ENCODE measurements around the gene GLI1.
"Not testable (repeated sequence)": the region's sequence is repeated elsewhere in the genome, so short reads cannot be mapped to it uniquely, and the experiment has no call there.

Gene GLI1

GRCh38 chr12:57476993-57477709 lies 17.6 kb downstream of the GLI1 start:
- DNase-seq = no peak

GRCh38 chr12:57477710-57478681 lies 18.4 kb downstream of the GLI1 start:
- peak; percentile 82 for DNase-seq

GRCh38 chr12:57479043-57479375 lies 19.4 kb downstream of the GLI1 start:
- DNase-seq = no peak

GRCh38 chr12:57479376-57480115 lies 20.0 kb downstream of the GLI1 start, which contains the start of gene ARHGAP9:
ARHGAP9 (minus strand) TSS chr12:57479866; CDS start chr12:57479406, 460 bp downstream.
- peak; percentile 65 for DNase-seq

DNA sequence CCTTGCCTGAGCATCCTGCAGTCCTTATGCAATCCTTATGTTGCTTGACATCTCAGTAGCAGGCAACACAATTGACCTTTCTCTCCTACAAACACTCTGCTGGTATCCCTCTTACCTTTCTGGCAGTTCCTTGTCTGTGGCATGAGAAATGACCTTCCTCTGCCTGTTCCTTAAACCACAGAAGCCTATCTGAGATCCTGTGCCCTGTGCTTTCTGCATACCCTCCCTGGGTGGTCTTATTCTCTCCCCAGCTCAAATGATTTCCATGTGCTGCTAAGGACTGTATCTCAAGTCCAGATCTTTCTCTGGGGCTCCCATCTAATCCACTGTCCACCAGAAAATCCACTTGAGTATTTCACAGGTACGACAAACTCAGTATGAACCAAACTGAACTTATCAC lies 22.1 kb downstream of the GLI1 start:
- DNase-seq = no peak

- DNase-seq = no peak
These were observed 23.9 kb downstream of the GLI1 start for GRCh38 chr12:57483466-57483865.

- no peak for DNase-seq
These were observed 26.1 kb downstream of the GLI1 start for GRCh38 chr12:57485695-57486094.

DNA sequence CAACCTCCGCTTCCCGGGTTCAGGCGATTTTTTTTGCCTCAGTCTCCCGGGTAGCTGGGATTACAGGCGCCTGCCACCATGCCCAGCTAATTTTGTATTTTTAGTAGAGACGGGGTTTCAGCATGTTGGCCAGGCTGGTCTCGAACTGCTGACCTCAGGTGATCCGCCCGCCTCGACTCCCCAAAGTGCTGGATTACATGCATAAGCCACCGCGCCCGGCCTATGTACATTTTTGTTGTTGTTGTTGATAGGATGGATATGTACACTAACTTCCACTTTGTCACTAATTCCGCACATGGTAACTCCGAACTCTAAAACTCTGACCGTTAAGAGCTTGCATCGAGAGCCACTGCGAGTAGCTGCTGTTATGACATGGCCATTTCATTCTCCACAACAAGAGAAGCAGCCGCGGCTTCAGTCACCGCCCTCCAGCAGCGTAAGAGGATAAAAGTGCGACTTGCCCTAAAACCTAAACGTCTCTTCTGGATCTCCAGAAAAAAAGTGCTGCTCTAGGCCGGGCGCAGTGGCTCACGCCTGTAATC lies 27.5 kb downstream of the GLI1 start:
- DNase-seq = no peak

GRCh38 chr12:57487597-57488401 lies 28.2 kb downstream of the GLI1 start, which contains the start of gene MARS1:
MARS1 (plus strand) TSS chr12:57488068; CDS start chr12:57488091, 23 bp downstream.
- peak; percentile 99 for DNase-seq

DNA sequence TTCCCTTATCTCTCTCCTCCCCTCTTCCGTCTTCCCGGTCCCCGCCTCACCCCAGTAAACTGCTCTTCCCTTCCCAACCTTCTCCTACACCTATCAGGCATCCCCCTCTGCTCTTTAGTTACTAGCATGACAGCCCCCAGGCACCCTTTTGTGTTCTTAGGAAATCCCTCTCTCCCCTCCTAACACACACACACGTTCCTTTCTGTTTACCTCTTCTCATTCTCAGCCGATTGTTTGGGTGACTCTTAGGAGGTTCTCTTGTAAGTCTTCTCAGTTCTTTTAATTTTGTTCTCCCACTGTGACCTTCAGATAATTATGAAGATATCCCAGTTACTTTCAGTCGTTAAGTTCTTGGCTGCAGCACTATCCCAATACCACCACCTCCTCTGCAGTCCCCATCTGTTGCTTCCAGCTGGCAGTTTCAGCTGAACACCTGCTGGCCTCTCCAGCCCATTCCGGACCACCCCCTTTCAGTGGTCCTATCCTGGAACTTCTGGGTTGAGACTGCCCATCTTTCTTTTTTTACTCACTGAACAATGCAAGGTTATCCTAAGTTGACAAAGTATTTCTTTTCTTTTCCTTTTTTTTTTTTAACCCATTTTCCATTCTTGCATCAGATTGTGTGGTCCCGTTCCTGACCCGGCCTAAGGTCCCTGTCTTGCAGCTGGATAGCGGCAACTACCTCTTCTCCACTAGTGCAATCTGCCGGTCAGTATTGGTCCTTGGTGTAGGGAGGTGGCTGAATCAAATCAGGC lies 29.0 kb downstream of the GLI1 start:
- DNase-seq = no peak

DNA sequence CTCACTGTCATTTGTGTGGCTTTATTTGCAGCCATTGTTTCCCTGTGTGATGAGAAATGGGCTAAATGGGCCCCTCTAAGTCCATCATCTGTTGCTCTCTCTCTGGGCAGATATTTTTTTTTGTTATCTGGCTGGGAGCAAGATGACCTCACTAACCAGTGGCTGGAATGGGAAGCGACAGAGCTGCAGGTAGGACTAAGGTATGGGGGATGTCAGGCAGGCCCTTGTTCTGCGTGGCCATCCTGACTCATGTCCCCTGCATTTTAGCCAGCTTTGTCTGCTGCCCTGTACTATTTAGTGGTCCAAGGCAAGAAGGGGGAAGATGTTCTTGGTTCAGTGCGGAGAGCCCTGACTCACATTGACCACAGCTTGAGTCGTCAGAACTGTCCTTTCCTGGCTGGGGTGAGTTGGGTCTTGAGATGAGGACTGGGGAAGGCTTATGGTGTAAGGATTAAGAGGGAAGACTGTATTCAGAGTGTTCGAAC lies 29.6 kb downstream of the GLI1 start:
- no peak for DNase-seq

DNA sequence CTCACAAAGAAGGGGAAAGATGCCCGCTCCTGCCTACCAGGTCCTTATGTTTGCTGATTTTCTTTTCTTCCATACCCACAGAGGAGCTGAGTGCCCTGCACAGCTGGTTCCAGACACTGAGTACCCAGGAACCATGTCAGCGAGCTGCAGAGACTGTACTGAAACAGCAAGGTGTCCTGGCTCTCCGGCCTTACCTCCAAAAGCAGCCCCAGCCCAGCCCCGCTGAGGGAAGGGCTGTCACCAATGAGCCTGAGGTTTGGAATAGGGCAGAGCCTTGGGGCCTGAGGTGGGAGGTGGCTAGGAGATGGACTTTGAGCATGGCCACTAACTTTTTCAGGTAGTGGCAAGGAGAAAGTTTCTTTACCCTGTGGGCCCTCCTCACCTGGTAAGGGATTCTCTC lies 30.5 kb downstream of the GLI1 start:
- DNase-seq = no peak

DNA sequence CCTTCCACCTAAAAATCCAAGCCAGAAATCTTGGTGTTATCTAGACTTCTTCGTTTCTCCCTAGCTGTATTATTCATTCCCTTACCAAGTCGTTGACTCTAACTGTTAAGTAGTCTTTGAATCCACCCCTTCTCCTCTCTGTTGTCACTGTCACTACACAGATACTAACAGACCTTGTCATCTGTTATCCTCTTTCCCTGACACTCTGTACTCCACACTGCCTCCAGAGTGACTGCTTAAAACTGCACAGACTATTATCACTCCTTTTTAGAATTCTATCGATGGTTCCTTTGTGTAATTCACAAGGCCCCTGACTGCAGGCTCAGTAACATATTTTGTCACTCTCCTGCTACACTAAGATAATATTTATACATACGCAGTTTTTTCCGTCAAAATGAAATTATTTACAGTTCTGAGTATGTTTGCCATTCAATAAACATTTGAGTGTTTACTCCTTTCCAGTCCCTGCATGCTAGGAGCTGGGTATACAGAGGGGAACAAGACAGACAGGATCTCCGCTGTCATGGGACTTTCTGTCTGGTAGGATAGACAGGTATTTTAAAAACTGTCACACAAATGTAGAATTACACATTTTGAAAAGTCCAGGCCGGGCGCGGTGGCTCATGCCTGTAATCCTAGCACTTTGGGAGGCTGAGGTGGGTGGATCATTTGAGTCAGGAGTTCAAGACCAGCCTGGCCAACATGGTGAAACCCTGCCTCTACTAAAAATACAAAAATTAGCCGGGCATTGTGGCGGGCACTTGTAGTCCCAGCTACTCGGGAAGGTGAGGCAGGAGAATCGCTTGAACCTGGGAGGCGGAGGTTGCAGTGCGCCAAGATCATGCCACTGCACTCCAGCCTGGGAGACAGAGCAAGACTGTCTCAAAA lies 32.1 kb downstream of the GLI1 start:
- peak; percentile 76 for DNase-seq

DNA sequence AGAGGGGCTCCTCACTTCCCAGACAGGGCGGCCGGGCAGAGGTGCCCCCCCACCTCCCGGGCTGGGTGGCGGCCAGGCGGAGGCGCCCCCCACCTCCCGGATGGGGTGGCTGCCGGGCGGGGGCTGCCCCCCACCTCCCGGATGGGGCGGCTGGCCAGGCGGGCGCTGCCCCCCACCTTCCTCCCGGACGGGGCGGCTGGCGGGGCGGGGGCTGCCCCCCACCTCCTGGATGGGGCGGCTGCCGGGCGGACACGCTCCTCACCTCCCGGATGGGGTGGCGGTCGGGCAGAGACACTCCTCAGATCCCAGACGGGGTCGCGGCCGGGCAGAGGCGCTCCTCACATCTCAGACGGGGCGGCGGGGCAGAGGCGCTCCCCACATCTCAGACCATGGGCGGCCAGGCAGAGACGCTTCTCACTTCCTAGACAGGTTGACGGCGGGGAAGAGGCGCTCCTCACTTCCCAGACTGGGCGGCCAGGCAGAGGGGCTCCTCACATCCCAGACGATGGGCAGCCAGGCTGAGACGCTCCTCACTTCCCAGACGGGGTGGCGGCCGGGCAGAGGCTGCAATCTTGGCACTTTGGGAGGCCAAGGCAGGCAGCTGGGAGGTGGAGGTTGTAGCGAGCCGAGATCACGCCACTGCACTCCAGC lies 35.6 kb downstream of the GLI1 start:
- not testable (repeated sequence) for DNase-seq

GRCh38 chr12:57496822-57497221 lies 37.2 kb downstream of the GLI1 start:
- no peak for DNase-seq

DNA sequence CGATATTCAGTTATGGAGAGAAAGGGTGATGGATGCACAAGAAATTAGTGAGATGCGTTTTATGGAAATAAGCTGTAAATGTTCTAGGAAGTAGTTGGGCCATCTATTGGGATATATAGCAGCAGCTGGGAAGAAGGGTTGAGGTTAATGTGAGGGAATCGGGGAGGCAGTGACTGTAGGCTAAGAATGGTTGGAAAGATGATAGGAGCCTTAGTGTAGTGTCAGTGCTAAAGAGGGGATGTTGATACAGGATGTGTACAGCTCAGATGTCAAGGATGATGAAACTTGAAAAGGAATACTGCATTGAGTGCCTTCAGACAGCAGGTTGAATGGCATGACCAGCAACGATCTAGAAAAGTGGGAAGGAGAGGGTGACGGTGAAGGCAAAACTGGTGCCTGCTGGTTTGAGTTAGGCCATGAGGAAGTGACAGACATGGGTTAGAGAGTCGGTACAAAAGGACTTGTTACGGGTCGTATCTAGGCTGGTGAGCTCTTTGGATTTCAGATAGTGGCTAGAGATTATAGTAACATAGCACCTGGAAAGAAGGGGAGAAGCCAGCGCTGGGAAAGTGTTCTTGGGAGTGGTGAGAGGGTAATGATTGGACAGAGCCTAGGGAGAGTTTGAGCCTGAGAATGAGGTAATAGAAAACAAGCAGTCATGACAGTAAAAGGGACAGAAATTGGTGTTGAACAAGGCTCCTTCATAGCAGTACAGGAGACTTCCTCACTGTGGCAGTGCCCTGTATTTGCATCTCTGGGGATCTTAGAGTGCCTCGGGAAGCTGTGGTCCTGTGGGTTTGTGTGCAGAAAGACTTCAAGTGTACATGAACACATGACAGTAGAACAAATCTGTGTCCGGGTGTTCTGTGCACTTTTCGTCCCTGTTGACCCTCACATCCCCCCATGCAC lies 37.9 kb downstream of the GLI1 start:
- DNase-seq = no peak

DNA sequence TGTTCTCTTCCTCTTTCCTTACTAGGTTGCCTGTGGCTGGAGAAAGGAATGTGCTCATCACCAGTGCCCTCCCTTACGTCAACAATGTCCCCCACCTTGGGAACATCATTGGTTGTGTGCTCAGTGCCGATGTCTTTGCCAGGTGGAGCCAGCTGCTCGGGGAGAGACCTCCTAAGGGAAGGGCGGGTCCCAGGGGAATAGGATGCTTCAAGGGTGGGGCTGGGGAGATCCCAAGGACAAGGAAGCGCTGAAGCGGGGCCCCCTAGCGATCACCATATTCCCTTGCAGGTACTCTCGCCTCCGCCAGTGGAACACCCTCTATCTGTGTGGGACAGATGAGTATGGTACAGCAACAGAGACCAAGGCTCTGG lies 38.5 kb downstream of the GLI1 start:
- no peak for DNase-seq

GRCh38 chr12:57498571-57498970 lies 39.0 kb downstream of the GLI1 start:
- DNase-seq = no peak
